CD4-positive, alpha-beta T cell treated with Interleukin-10 for 1 hour (primary cell): ENCODE results near the gene SPATA1.
"Not testable (repeated sequence)": the region's sequence is repeated elsewhere in the genome, so short reads cannot be mapped to it uniquely, and the experiment has no call there.

Experiments
- DNase-seq: peaks from one replicate; pipeline ENCODE4 v3.0.0-alpha.2; 2020

Gene SPATA1

DNA sequence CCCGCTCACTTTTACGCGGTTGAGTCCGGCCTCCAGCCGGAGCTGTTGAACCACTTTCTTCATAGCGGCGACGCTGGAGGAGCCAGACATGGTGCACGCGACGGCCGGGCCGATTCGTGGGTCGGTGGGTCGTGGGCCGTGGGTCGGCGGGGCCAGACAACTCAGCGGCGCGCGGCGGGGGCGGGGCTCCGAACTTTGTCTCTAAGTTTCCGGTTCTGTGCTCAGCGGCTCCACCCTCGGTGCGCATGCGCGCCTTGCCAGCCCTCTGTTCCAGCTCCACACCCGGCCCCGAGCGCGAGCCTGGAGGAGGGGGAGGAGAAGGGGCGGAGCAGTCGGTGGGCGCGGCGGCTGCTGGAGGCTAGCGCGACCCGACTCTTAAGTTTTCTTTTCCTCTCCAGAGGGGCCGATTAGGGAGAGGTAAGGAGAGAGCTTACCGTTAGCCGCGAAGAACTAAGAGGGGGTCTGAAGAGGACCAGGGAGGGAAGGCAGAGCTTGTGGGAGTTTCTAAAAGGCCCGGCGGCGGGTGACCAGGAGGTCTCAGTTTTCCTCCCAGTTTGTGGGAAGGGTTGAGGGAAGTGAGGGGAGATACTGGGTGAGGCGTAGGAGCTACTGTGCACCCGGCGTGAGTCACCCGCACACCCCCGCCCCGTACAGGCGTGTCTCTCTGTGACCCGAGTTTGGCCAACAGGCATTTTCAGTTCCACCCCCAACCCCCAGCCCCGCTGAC is at the start of gene SPATA1, which contains the start of gene GNG5:
SPATA1 (plus strand) TSS at position 385 of the 727 bp plus-strand sequence. CDS start 9,974 bp downstream, outside the sequence.
GNG5 (minus strand) TSS at position 580 of the 727 bp plus-strand sequence; CDS start at position 90, 490 bp downstream.
- DNase-seq = peak; percentile 97

DNA sequence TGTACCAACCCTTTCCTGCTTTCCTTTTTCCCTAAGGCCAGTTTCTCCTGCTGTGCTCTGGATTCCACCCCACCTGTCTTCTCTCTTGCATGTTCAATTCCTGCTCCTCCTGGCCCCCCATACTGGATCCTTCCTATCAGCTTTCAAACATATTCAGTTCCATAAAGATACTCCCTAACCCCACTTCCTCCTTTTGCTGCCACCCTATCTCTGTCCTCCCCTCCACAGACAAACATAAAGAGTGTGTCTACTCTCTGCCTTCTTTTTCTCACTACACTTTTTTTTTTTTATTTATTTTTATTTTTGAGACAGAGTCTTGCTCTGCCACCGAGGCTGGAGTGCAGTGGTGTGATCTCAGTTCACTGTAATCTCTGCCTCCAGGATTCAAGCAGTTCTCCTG is 44.1 kb upstream of the SPATA1 start:
- DNase-seq = no peak

- no peak for DNase-seq
These were observed 38.9 kb upstream of the SPATA1 start for GRCh38 chr1:84467298-84467697.

DNA sequence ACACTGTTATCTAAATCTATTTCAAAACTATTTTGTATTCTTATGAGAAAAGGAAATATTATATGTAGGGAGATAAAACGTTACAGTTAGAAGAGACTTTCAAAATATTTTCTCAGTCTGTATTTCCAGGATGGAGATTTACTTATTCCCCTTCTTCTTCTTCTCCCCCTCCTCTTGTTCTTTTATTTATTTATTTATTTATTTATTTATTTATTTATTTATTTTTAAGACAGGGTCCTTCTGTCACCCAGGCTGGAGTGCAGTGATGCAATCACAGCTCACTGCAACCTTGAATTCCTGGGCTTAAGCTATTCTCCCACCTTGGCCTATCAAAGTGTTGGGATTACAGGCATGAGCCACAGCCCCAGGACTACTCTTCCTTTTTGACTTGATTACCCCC is 30.0 kb upstream of the SPATA1 start:
- DNase-seq = no peak

DNA sequence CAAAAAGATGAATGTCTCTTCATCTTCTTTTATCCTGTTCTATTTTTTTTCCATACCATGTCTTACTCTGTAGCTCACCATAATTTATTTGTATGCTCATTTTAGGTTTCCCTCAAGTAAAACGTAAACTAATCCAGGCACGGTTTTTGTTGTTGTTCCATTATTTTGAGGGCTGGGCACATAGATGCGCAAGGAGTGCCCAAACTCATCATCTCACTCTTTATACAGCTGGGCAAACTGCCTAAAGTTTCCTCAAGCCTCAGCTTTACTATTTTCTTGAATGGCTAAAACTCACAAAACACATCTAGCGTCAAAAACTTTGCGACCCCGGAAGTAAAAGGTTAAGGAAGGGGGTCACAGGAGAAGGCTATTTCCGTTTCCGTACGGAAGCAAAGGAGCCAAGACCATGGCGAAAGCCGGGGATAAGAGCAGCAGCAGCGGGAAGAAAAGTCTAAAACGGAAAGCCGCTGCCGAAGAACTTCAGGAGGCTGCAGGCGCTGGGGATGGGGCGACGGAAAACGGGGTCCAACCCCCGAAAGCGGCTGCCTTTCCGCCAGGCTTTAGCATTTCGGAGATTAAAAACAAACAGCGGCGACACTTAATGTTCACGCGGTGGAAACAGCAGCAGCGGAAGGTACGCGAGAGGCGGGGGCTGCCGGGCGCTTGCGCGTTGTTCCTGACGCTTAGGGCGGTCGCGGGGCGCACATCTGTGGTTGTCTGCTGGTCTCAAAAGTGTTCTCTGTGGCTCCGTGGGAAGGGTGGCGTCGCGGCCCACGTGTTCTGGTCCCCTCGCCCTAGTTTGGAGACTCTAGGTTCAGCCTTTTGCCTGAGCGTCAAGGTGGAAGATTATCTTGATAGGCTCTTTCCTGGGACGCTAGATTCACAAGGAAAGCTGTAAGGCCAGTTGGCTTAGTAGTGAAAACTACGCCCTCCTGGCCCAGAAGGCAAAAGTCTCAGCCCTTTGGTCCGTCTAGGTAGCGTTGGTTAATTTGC is 27.0 kb upstream of the SPATA1 start, which contains the start of gene RPF1:
RPF1 (plus strand) TSS at position 391 of the 993 bp plus-strand sequence; CDS start at position 407, 16 bp downstream.
- DNase-seq = peak; percentile 83

GRCh38 chr1:84479998-84480397 is 26.2 kb upstream of the SPATA1 start:
- no peak for DNase-seq

GRCh38 chr1:84480650-84481049 is 25.5 kb upstream of the SPATA1 start:
- no peak for DNase-seq

DNA sequence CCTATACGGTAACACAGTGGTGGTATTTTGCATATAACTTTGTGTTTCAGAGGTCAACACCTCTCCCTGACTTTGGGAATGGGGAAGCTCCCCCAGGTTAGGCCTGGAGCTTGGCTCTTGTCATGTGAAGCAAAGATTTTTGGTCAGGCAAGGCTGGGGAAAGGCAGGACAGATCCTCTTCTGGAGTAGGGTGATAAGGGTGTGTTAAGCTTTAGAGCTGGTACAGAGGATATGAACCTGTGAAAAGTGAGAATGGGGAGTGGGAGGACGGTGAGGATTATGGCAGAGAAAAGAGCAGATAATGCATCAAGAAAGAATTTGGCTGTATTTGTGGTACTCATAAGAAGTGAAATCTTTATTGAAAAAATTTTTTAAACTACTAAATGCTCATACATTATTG is 24.9 kb upstream of the SPATA1 start:
- DNase-seq = no peak

DNA sequence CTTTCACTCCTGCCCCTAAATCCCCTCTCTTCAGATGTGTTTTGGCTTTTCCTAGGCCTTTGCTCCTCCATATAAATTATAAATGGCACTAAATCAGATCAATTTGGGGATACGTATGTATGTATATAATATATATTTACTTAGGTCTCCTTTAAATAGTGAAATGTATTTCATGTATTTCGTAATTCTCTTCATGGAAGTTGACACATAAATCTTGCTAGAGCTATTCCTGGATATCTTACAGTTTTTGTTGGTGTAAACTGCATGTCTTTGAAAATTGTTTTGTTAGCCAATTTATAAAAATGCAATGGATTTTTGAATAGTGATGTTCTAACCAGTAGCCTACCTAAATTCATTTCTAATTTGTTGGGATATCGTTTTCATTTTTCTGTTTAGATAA is 18.1 kb upstream of the SPATA1 start:
- DNase-seq = no peak

DNA sequence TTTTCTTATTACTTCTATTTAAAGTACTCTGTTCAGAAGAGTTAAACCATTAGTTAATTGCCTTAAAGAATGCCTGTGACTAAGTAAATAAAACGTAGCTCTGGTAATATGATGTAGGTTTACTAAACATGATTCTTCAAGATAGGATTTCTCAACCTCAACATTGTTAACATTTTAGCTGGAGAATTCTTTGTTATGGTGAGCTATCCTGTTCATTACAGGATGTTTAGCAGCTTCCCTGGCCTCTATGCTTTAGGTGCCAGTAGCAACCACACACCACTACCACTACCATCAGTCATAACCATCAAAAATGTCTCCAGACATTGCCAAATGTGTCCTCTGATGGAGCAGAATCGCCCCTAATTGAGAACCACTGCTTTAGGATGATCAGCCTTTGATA is 16.4 kb upstream of the SPATA1 start:
- no peak for DNase-seq

DNA sequence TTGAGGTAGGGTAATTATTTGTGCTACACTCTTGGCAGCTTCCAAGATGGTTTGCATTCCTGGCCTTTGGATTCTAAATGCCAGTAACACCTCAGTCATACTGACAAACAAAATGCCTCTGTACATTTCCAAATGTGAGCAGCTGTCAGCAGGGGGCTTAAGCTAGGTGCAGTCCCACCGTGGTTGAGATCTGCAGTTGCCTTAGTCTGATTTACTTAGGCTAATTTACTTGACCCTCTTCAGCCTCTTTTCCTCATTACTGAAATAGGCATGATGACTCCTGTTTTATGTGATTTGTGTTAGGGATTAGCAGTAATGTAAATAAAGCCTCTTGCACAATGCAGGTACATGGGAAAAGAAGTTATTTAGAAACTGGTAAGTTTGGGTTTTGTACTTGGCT is 13.5 kb upstream of the SPATA1 start:
- DNase-seq = no peak

GRCh38 chr1:84493747-84494146 is 12.4 kb upstream of the SPATA1 start:
- no peak for DNase-seq

DNA sequence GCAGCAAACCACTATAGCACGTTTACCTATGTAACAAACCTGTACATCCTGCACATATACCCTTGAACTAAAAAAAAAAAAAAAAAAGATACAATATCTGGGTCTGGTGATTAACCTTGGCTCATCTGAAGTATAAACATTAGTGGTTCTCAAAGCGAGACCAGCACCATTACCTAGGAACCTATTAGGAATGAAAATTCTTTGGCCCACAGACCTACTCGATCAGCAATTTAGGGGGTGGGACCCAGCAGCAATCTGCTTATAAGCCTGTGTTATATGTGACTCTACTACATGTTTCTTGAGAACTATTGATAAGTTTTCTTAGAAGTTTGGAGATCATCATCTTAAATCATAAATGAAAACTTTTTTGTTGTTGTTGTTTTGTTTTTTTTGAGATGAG is 9.7 kb upstream of the SPATA1 start:
- DNase-seq = no peak

- DNase-seq = no peak
These were observed 8.4 kb upstream of the SPATA1 start for GRCh38 chr1:84497631-84498275.

- no peak for DNase-seq
These were observed 3.3 kb upstream of the SPATA1 start for GRCh38 chr1:84502927-84503326.

GRCh38 chr1:84504580-84505492 is 1.4 kb upstream of the SPATA1 start:
- peak; percentile 13 for DNase-seq

DNA sequence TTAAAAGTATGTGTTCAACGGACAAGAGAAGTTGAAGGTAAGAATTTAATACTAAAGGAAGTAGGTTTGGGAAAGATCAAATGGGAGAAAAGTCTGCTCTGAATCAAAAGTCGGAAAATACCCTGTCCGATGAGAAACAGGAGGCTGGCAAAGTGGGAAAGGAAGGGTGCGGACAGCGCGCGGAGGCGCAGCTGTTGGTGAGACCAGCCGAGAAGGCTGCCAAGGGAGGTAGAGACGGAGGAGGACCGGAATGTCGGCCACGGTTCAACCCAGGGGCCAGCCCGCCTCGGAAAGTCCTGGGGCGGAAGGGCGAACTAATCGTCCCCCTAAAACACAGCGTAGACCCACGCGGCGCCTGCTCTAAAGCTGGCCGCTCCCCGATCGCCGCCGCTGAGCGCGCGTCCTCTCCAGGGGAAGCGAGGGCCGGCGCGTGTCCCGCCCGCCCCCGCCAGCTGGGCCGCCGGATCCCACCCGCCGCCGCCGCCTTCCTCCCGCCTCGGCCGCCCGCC is 639 bp upstream of the SPATA1 start:
- DNase-seq = no peak

- no peak for DNase-seq
These were observed 705 bp downstream of the SPATA1 start for GRCh38 chr1:84506729-84507453.

DNA sequence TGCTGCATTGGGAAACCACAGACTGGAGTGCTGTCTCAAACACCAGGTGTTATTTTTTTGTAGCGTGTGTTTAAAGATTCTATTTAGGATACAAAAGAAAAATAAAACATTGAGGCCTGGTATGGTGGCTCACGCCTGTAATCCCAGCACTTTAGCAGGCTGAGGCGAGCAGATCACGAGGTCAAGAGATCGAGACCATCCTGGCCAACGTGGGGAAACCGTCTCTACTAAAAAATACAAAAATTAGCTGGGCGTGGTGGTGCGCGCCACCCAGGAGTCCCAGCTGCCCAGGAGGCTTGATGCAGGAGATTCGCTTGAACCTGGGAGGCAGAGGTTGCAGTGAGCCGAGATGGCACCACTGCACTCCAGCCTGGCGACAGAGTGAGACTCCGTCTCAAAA is 1.7 kb downstream of the SPATA1 start:
- not testable (repeated sequence) for DNase-seq

DNA sequence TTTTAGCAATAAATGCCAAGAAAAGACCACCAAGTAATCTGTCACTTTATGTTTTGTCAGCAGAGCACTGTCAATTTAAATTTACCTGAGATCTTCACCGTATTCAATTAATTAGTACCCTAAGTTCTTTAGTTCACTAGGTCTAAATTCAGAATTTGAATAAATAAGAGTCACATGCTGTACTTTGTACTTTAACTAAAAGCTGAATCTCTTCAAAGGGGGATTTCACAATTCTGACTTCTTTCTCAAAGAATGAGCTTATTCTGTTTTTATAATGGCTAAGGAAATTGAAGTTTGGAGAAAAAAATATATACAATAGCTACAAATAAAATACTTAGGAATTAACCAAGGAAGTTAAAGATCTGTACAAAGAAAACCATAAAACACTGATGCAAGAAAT is 2.3 kb downstream of the SPATA1 start:
- no peak for DNase-seq

DNA sequence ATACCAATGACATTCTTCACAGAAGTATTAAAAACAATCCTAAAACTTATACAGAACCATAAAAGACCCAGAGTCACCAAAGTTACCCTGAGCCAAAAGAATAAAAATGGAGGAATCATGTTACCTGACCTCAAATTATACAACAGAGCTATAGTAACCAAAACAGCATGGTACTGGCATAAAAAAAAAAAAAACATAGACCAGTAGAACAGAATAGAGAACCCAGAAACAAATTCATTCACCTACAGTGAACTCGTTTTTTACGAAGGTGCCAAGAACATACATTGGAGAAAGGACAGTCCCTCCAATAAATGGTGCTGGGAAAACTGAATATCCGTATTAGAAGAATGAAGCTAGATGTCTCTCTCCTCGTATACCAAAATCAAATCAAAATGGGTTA is 2.8 kb downstream of the SPATA1 start:
- no peak for DNase-seq
